GM21737 (cell line): ENCODE results near the gene ARL2BP.
A peak's percentile ranks its signal among the peaks of the same experiment; 100 is the strongest.
"Not testable (repeated sequence)": the region's sequence is repeated elsewhere in the genome, so short reads cannot be mapped to it uniquely, and the experiment has no call there.

Experiments used
- ATAC-seq: cut with Tn5 transposase; IDR thresholded peaks from one replicate; pipeline ENCODE4 v1.9.1; 2021; ENCODE audit warnings: mild to moderate bottlenecking, moderate library complexity; ENCODE audit not compliant: unreplicated experiment

ARL2BP gene

GRCh38 chr16:57244767-57245471 lies at the start of gene ARL2BP:
ARL2BP (plus strand) TSS chr16:57245259; CDS start chr16:57245368, 109 bp downstream.
- ATAC-seq = peak; percentile 96

DNA sequence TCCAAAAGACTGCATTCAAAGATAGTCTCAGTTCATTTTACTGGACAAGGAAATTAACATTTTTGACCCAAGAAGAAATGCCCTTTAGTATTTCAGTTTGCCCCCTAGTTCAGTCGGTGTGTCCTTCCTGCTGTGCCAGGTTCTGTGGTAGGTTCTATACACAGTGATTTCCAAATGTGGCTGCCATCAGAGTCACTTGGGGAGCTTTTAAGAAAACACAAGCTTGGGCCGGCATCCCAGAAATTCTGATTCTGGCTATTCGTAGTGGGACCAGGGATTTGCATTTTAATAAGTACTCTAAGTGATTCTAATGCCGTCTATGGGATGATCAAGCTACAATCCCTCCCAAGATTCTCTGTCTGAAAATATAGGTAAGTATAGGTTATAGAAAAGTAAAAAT lies 48.8 kb upstream of the ARL2BP start:
- no peak for ATAC-seq

- no peak for ATAC-seq
Measured at GRCh38 chr16:57196753-57197152, 48.3 kb upstream of the ARL2BP start.

- ATAC-seq = not testable (repeated sequence)
Measured at GRCh38 chr16:57200321-57200720, 44.7 kb upstream of the ARL2BP start.

- not testable (repeated sequence) for ATAC-seq
Measured at GRCh38 chr16:57200926-57201325, 44.1 kb upstream of the ARL2BP start.

- no peak for ATAC-seq
Measured at GRCh38 chr16:57202095-57202886, 42.8 kb upstream of the ARL2BP start.

DNA sequence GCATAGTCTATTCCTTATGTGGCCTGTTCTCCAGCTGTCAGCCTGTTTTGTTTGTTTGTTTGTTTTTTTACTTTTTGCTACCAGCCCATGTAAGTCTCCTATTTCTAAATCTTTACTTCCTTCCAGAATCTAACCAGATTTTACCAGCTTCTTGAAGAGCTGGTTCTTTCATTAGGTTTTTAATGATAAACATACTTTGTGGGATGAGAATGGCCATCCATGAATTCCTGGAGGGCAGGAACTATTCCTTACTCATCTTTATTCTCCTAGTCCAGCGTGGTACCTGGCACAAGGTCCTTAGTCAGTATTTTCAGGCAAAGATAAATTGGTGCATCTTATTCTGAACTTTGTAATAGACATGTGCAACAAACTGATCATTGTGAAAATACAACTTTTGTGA lies 41.6 kb upstream of the ARL2BP start:
- no peak for ATAC-seq

DNA sequence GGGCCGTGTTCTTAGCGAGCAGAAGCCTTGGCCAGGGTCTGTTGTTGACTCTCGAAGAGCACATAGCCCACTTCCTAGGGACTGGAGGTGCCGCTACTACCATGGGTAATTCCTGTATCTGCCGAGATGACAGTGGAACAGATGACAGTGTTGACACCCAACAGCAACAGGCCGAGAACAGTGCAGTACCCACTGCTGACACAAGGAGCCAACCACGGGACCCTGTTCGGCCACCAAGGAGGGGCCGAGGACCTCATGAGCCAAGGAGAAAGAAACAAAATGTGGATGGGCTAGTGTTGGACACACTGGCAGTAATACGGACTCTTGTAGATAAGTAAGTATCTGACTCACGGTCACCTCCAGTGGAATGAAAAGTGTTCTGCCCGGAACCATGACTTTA lies 40.4 kb upstream of the ARL2BP start:
- ATAC-seq = no peak

GRCh38 chr16:57208926-57209325 lies 36.1 kb upstream of the ARL2BP start:
- ATAC-seq = no peak

GRCh38 chr16:57209780-57210179 lies 35.3 kb upstream of the ARL2BP start:
- no peak for ATAC-seq

GRCh38 chr16:57213462-57213861 lies 31.6 kb upstream of the ARL2BP start:
- no peak for ATAC-seq

DNA sequence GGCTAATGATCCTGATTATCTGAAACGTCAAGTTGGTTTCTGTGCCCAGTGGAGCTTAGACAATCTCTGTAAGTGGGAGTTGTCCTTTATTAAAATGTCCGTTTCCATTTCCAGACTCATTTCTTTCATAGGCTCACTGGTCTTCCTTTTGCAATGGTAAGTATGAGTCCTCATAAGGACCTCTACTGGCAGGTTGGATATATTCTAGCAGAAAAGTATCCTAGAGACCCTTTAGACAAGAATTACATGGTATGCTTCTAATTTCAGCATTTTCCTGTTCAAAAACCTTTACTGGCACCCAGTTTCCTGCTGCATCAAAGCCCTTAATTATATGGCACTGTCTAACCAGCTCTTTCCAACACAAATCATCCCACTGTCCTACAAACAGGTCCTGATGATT lies 28.1 kb upstream of the ARL2BP start:
- no peak for ATAC-seq

- ATAC-seq = no peak
Measured at GRCh38 chr16:57223057-57223456, 22.0 kb upstream of the ARL2BP start.

- no peak for ATAC-seq
Measured at GRCh38 chr16:57224651-57225335, 20.3 kb upstream of the ARL2BP start.

GRCh38 chr16:57225978-57226377 lies 19.1 kb upstream of the ARL2BP start:
- no peak for ATAC-seq

DNA sequence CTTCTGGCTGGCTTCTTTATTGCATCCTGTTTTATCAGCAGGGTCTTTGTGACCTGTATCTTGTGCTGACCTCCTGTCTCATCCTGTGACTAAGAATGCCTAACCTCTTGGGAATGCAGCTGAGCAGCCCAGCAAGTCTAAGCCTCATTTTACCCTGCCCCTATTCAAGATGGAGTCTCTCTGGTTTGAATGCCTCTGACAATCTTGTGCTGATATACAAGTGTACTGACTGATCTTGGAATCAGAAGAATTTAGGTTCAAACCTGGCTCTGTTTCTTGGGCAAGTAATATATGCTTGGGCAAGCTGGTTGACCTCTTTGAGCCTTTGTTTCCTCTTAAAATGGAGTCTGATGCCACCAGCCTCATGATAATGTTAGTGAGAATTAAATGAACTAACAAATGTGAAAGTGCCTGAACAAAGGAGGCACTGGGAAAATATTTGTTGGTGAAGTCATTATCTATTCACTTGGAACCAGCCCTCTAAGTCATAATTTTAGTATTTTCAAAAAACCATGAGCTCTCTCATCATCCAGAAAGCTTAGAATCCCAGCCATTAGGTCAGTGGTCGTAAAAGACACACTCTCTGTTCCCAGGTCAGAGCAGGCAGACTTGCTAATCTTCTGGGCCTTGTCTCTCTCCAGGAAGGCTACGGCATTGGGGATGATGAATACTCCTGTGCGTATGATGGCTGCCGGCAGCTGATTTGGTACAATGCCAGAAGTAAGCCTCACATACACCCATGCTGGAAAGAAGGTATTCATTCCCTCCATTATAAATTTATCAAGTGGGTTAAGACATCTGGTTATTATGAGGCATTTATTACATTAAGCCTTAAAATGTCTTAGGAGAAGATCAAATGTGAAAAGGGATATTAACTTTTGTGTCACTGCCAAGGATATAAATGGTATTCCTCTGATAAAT lies 18.1 kb upstream of the ARL2BP start:
- no peak for ATAC-seq

GRCh38 chr16:57229079-57229478 lies 16.0 kb upstream of the ARL2BP start:
- ATAC-seq = no peak

- no peak for ATAC-seq
Measured at GRCh38 chr16:57231821-57232350, 13.2 kb upstream of the ARL2BP start.

DNA sequence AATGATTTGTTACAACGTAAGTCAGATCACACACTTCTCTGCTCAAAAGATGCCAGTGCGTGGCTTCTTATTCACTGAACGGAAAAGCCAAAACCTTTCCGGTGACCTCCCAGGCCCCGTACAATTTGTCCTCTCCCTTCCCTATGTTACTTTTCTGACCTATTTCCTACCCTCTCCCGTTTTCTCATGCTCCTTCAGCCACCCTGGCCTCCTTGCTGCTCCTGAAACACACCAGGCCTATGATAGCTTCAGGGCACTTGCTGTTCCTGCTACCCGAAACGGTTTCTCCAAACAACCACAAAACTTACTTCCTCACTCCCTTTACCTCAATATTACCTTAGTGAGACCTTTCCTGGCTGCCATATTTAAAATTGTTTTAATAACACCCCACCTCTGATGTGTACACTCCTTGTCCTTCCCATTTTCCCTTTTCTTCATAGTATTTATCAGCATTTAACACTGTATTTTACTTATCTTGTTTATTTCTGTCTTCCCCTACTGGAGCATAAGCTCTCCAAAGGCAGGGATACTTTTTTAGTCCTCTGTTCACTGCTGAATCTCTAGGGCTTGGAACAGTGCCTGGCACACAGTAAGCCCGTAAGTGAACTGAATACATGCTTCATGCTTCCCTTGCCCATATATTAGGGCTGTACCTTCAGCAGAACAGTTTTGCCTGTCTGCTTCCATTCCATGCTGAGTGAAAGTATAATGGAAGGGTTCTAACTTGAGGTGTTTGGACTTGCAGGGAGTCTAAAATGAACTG lies 10.9 kb upstream of the ARL2BP start:
- no peak for ATAC-seq

- ATAC-seq = no peak
Measured at GRCh38 chr16:57234707-57235092, 10.4 kb upstream of the ARL2BP start.
